GM20431 (cell line): ENCODE data around the gene IGFBP5.

Experiments used
- in situ Hi-C: fragments of 300-500 bp; cut with MseI, MboI; formaldehyde crosslinking; loops from one replicate; pipeline ENCODE4 v1.15.0; 2020; ENCODE audit warnings: low sequenced_read_pairs; ENCODE audit not compliant: unreplicated experiment

IGFBP5 gene

GRCh38 chr2:216690853-216691741, 4.3 kb downstream of the IGFBP5 start:
- in situ Hi-C loops = loop anchor here (10.0 to 25.0 kb wide), 2 partner anchors 834 to 1021 kb away; no protein-coding TSS in a partner anchor

- in situ Hi-C loops = loop anchor here (10.0 to 25.0 kb wide), 2 partner anchors 834 to 1022 kb away; no protein-coding TSS in a partner anchor
Observed at GRCh38 chr2:216690456-216690852, 4.9 kb downstream of the IGFBP5 start.

GRCh38 chr2:216689397-216689796, 6.0 kb downstream of the IGFBP5 start:
- in situ Hi-C loops = loop anchor here (25.0 kb wide), 1 partner anchor 1023 kb away; no protein-coding TSS in a partner anchor

- in situ Hi-C loops = loop anchor here (25.0 kb wide), 1 partner anchor 1023 kb away; no protein-coding TSS in a partner anchor
Observed at GRCh38 chr2:216688731-216689340, 6.5 kb downstream of the IGFBP5 start.

GRCh38 chr2:216687646-216688045, 7.7 kb downstream of the IGFBP5 start:
- in situ Hi-C loops = loop anchor here (25.0 kb wide), 1 partner anchor 1025 kb away; no protein-coding TSS in a partner anchor

- in situ Hi-C loops = loop anchor here (25.0 kb wide), 1 partner anchor 1025 kb away; no protein-coding TSS in a partner anchor
Observed at GRCh38 chr2:216687111-216687510, 8.2 kb downstream of the IGFBP5 start.

GRCh38 chr2:216685327-216685875, 9.9 kb downstream of the IGFBP5 start:
- in situ Hi-C loops = loop anchor here (25.0 kb wide), 1 partner anchor 1027 kb away; no protein-coding TSS in a partner anchor

- in situ Hi-C loops = loop anchor here (25.0 kb wide), 1 partner anchor 1028 kb away; no protein-coding TSS in a partner anchor
Observed at GRCh38 chr2:216683846-216684245, 11.5 kb downstream of the IGFBP5 start.

- in situ Hi-C loops = loop anchor here (25.0 kb wide), 1 partner anchor 1031 kb away; no protein-coding TSS in a partner anchor
Observed at GRCh38 chr2:216681683-216682082, 13.7 kb downstream of the IGFBP5 start.

- in situ Hi-C loops = loop anchor here (25.0 kb wide), 1 partner anchor 1031 kb away; no protein-coding TSS in a partner anchor
Observed at GRCh38 chr2:216680951-216681629, 14.3 kb downstream of the IGFBP5 start.

GRCh38 chr2:216679658-216680024, 15.7 kb downstream of the IGFBP5 start:
- in situ Hi-C loops = loop anchor here (25.0 kb wide), 1 partner anchor 1033 kb away; no protein-coding TSS in a partner anchor

GRCh38 chr2:216678813-216679657, 16.3 kb downstream of the IGFBP5 start:
- in situ Hi-C loops = loop anchor here (25.0 kb wide), 1 partner anchor 1033 kb away; no protein-coding TSS in a partner anchor

GRCh38 chr2:216678098-216678465, 17.3 kb downstream of the IGFBP5 start:
- in situ Hi-C loops = loop anchor here (25.0 kb wide), 1 partner anchor 1034 kb away; no protein-coding TSS in a partner anchor

GRCh38 chr2:216677439-216678097, 17.8 kb downstream of the IGFBP5 start:
- in situ Hi-C loops = loop anchor here (25.0 kb wide), 1 partner anchor 1035 kb away; no protein-coding TSS in a partner anchor

GRCh38 chr2:216676630-216677029, 18.7 kb downstream of the IGFBP5 start:
- in situ Hi-C loops = loop anchor here (25.0 kb wide), 1 partner anchor 1036 kb away; no protein-coding TSS in a partner anchor

GRCh38 chr2:216674376-216674775, 21.0 kb downstream of the IGFBP5 start:
- in situ Hi-C loops = no loop called here

- in situ Hi-C loops = no loop called here
Observed at GRCh38 chr2:216673609-216674008, 21.7 kb downstream of the IGFBP5 start.

GRCh38 chr2:216673021-216673420, 22.3 kb downstream of the IGFBP5 start:
- in situ Hi-C loops = no loop called here
